NCI-H1436 treated with DMSO at 0.1 percent for 48 hours (cell line): ENCODE data around the gene PLS3.

Experiments used
- DNase-seq: peaks from one replicate; lab custom pipeline; 2025; lab: John Stamatoyannopoulos, UW

The PLS3 gene

GRCh38 chrX:115694028-115694427, 133.1 kb downstream of the PLS3 start:
- no peak for DNase-seq

- no peak for DNase-seq
Observed at GRCh38 chrX:115696039-115696438, 135.1 kb downstream of the PLS3 start.

GRCh38 chrX:115696939-115697338, 136.0 kb downstream of the PLS3 start:
- DNase-seq: no peak

- DNase-seq: no peak
Observed at GRCh38 chrX:115697806-115698205, 136.8 kb downstream of the PLS3 start.
